Heart left ventricle (tissue), 13 donors: Measurements from ENCODE around the gene SYNPO.

ENCODE experiments used
- POLR2A ChIP-seq, 2 donors: fragments of 450-650 bp; IDR thresholded peaks; one replicate each; pipeline ENCODE4 v1.6.1; 2017; ENCODE audit warnings: antibody characterized with exemption in 2 of 2, mild to moderate bottlenecking in 2 of 2, moderate library complexity in 2 of 2
- TF ChIP-seq, protein P1 (sequence below), 12 donors: fragments of 200-600 bp; sonication (generic) in 4 of 12; IDR thresholded peaks; one replicate each; pipeline versions ENCODE4 v1.5.0 to v1.8.0; 2018 to 2022; ENCODE audit warnings: antibody characterized with exemption in 12 of 12, mild to moderate bottlenecking in 5 of 12
- donor health status: ischemic (EF 13 %, LVEDD 7.1; RV severe dilation, severe dysfunction).
- donor health status: DM: no; HTN: yes; CAD: no.
- donor health status: DM: no; HTN: no; CAD: no.
- donor health status: ischemic (EF 25% LVEDD 6.9; RV normal size, moderate dysfunction).
- donor health status: ischemic (EF 25% LVEDD 5.7; RV mildly dilated, moderate dysfunction).
- donor health status: ischemic (EF 35%, LVEDD 5.7; RV mildly dilated, moderate dysfunction).
- donor health status: nonischemic (EF 11% LVEDD 7.7; RV severe dilation, severe dysfunction).
- donor health status: DM: yes; HTN: yes; CAD: no.
- donor health status: PGD.
- donor health status: ischemic (EF 29% LVEDD 5.4; RV normal size, mild dysfunction).
- donor health status: nonischemic (EF 23%, LVEDD 6.1; RV moderate dilation, normal function).

DNA sequence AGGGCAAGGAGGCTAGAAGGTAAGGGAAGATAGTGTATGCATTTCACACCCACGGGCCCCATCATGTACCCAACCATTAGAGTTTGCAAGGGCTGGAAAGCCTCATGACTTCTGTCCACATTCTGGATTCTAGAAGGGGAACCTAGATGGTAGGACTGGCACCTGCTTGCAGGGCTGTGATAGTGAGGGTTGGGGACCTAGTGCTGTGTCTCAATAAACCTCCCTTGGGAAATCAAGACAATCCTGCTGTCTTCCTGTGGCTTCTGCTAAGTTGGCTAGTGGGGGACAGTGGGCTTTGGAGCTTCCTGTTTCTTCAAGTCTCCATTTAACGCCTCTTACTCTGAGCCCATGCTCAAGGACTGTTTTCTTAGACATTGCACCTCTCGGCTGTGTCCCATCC lies 43.6 kb upstream of the SYNPO start:
- no peak for TF ChIP-seq POLR2A (IDR thresholded peaks at IDR 0.05)
- TF ChIP-seq, protein P1, sequence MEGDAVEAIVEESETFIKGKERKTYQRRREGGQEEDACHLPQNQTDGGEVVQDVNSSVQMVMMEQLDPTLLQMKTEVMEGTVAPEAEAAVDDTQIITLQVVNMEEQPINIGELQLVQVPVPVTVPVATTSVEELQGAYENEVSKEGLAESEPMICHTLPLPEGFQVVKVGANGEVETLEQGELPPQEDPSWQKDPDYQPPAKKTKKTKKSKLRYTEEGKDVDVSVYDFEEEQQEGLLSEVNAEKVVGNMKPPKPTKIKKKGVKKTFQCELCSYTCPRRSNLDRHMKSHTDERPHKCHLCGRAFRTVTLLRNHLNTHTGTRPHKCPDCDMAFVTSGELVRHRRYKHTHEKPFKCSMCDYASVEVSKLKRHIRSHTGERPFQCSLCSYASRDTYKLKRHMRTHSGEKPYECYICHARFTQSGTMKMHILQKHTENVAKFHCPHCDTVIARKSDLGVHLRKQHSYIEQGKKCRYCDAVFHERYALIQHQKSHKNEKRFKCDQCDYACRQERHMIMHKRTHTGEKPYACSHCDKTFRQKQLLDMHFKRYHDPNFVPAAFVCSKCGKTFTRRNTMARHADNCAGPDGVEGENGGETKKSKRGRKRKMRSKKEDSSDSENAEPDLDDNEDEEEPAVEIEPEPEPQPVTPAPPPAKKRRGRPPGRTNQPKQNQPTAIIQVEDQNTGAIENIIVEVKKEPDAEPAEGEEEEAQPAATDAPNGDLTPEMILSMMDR (IDR thresholded peaks at IDR 0.05), result no peak
